CD4-positive, CD25-positive, alpha-beta regulatory T cell (primary cell): ENCODE data around the gene TBCC. TPM values are rescaled to one million over a fixed set of nuclear protein-coding genes. Genes with fewer than 3 reads are reported as not detected.
A peak's percentile ranks its signal among the peaks of the same experiment; 100 is the strongest.

Experiments used
- ATAC-seq, 2 donors: fragments of 150-1000 bp; cut with Tn5 transposase; one replicate each; pipeline ENCODE4 v1.10.0; 2021; ENCODE audit warnings: low read depth in 2 of 2, moderate number of reproducible peaks in 2 of 2, moderate library complexity in 1 of 2
- DNase-seq, 3 donors: peaks; one replicate each; pipeline versions ENCODE4 v3.0.0 to v3.0.0-alpha.2; 2012 to 2022; ENCODE audit warnings: mixed read lengths in 1 of 3
- H3K27ac ChIP-seq: one replicate; pipeline ENCODE4 v1.7.0; 2013; ENCODE audit warnings: mild to moderate bottlenecking, low read length; ENCODE audit not compliant: insufficient read depth, poor library complexity, severe bottlenecking
- H3K27me3 ChIP-seq: one replicate; pipeline ENCODE4 v1.7.0; 2013; ENCODE audit warnings: low read length; ENCODE audit not compliant: control insufficient read depth, insufficient read depth
- H3K36me3 ChIP-seq: one replicate; pipeline ENCODE4 v1.7.0; 2013; ENCODE audit warnings: mild to moderate bottlenecking, low read length, moderate library complexity; ENCODE audit not compliant: control insufficient read depth, insufficient read depth
- H3K4me1 ChIP-seq: 2 replicates; pipeline ENCODE4 v1.7.0; 2013; ENCODE audit warnings: mild to moderate bottlenecking, low read length; ENCODE audit not compliant: insufficient read depth, control insufficient read depth, poor library complexity, severe bottlenecking
- H3K4me3 ChIP-seq: one replicate; pipeline ENCODE4 v1.7.0; 2013; ENCODE audit warnings: low read depth, mild to moderate bottlenecking, low read length, moderate library complexity
- H3K9me3 ChIP-seq, 2 experiments: 1 replicate in 1 of 2; 2 replicates in 1 of 2; pipeline ENCODE4 v1.7.0; 2013; ENCODE audit warnings: low read length in 2 of 2, mild to moderate bottlenecking in 1 of 2, moderate library complexity in 1 of 2; ENCODE audit not compliant: control insufficient read depth in 2 of 2
- H3K27ac Mint-ChIP-seq, 3 donors: one replicate each; pipeline ENCODE4 v1.8.0; 2020 to 2022; ENCODE audit warnings: mild to moderate bottlenecking in 3 of 3, mixed read lengths in 3 of 3, moderate library complexity in 2 of 3
- H3K27me3 Mint-ChIP-seq: one replicate; pipeline ENCODE4 v1.8.0; 2022; ENCODE audit warnings: mild to moderate bottlenecking, mixed read lengths
- H3K36me3 Mint-ChIP-seq: one replicate; pipeline ENCODE4 v1.8.0; 2020; ENCODE audit warnings: mixed read lengths
- H3K4me1 Mint-ChIP-seq, 4 donors: one replicate each; pipeline ENCODE4 v1.8.0; 2020 to 2022; ENCODE audit warnings: mixed read lengths in 4 of 4, mild to moderate bottlenecking in 1 of 4
- H3K4me3 Mint-ChIP-seq, 4 donors: one replicate each; pipeline ENCODE4 v1.8.0; 2020 to 2022; ENCODE audit warnings: mild to moderate bottlenecking in 4 of 4, mixed read lengths in 4 of 4, moderate library complexity in 3 of 4
- H3K9me3 Mint-ChIP-seq, 7 donors: one replicate each; pipeline ENCODE4 v1.8.0; 2020 to 2022; ENCODE audit warnings: mixed read lengths in 7 of 7, mild to moderate bottlenecking in 3 of 7, moderate library complexity in 2 of 7
- polyA plus RNA-seq, 4 donors: library from polyadenylated mRNA; unstranded; fragments of 300-500 nt; fragmentation: Illumina TruSeq; gene quantifications; one replicate each; pipeline ENCODE4 v1.2.3, GENCODE V29; 2021
- total RNA-seq: library from RNA; stranded (reverse); gene quantifications from one replicate; pipeline ENCODE4 v1.2.3, GENCODE V29; 2022

Gene TBCC
- total and polyA plus RNA-seq, 5 donors from 2014 or later: 89.2 to 136 (median 133) TPM

GRCh38 chr6:42726485-42727086 lies 19.3 kb downstream of the TBCC start:
- Mint-ChIP-seq H3K4me3 (peak overlapping the region; percentile 51 to 94 (median 86)), H3K4me1 (peaks cover 9 to 20% (median 12%) of the 10 kb centered on the region in 4 donors), H3K27me3 (no peaks in the 10 kb centered on the region), H3K36me3 (no peaks in the 10 kb centered on the region), H3K9me3 (no peaks in the 10 kb centered on the region), H3K27ac (peak overlapping the region; percentile 95 to 99 (median 97))
- H3K27ac ChIP-seq: peak overlapping the region; percentile 85
- peak; percentile 64 to 92 (median 85) for DNase-seq
- no peaks in the 10 kb centered on the region for H3K27me3 ChIP-seq
- H3K4me3 ChIP-seq: peak overlapping the region; percentile 96
- no peaks in the 10 kb centered on the region for H3K36me3 ChIP-seq
- no peaks in the 10 kb centered on the region for H3K9me3 ChIP-seq
- peaks cover 18% of the 10 kb centered on the region for H3K4me1 ChIP-seq
- peak; percentile 97 to 98 for ATAC-seq

DNA sequence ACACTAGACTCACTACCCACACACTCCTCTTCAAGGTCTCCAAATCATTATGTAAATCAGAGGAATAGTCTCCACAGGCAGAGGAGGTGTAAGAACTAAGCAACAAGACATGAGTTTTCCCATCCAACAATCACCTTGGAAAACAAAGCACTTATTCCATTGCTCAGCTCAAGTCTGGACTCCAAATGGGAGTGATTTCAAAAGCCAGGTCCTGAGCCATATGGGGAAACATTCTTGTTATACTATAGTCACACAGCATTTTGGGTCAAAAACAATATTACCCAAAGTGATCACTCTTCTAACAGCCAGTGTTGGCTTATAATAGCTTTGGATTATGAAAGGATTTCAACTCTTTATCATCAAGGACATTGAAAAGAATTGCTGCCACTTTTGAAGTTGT lies 19.9 kb downstream of the TBCC start:
- Mint-ChIP-seq H3K4me1 (peaks cover 9 to 20% (median 12%) of the 10 kb centered on the region in 4 donors), H3K36me3 (no peaks in the 10 kb centered on the region), H3K27ac (peak overlapping the region; percentile 95 to 99 (median 97)), H3K27me3 (peaks cover 2% of the 10 kb centered on the region), H3K4me3 (peak overlapping the region; percentile 51 to 94 (median 86)), H3K9me3 (no peaks in the 10 kb centered on the region)
- H3K4me3 ChIP-seq: peak overlapping the region; percentile 96
- DNase-seq (no peak), ATAC-seq (no peak)
- H3K4me1 ChIP-seq: peaks cover 18% of the 10 kb centered on the region
- no peaks in the 10 kb centered on the region for H3K36me3 ChIP-seq
- H3K27ac ChIP-seq: peak overlapping the region; percentile 85
- no peaks in the 10 kb centered on the region for H3K9me3 ChIP-seq
- H3K27me3 ChIP-seq: no peaks in the 10 kb centered on the region

GRCh38 chr6:42724825-42725224 lies 21.1 kb downstream of the TBCC start:
- peaks cover 18% of the 10 kb centered on the region for H3K4me1 ChIP-seq
- no peaks in the 10 kb centered on the region for H3K9me3 ChIP-seq
- H3K4me3 Mint-ChIP-seq: no peak overlapping the region
- H3K9me3 Mint-ChIP-seq: no peaks in the 10 kb centered on the region
- H3K27ac Mint-ChIP-seq: peak overlapping the region; percentile 16 to 67 (median 52)
- H3K4me1 Mint-ChIP-seq: peaks cover 6 to 20% (median 11%) of the 10 kb centered on the region in 4 donors
- H3K4me3 ChIP-seq: no peak overlapping the region
- no peak overlapping the region for H3K27ac ChIP-seq
- H3K27me3 ChIP-seq: no peaks in the 10 kb centered on the region
- DNase-seq: no peak
- H3K36me3 Mint-ChIP-seq: no peaks in the 10 kb centered on the region
- no peak for ATAC-seq
- H3K36me3 ChIP-seq: no peaks in the 10 kb centered on the region
- peaks cover 14% of the 10 kb centered on the region for H3K27me3 Mint-ChIP-seq

DNA sequence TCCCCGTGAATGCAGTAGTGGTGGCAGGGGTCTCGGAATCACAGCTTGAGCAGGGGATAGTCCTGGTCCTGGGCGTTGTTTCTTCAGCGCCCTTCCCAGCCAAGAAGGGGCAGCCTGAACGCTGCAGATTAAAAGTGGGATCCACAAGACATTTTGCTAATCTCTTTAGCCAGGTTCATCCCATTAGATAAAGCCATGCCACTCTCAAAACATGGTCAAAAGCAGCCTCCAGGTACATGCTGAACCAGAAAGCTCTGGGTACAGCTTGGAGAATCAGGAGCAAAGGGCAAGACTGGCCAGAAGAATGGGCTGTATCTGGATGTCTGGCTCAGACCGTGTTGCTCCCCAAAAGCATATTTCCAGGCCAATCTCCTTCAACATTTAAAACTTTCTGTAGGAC lies 23.4 kb downstream of the TBCC start, which contains the start of gene PRPH2:
TSS of gene PRPH2 (minus strand) at position 101 of the 400 bp plus-strand sequence. CDS start 263 bp downstream, outside the sequence.
- Histone ChIP-seq H3K9me3 (no peaks in the 10 kb centered on the region), H3K4me3 (no peak within 1 kb of the TSS), H3K36me3 (no peaks in the 10 kb centered on the region), H3K27ac (no peak within 1 kb of the TSS), H3K4me1 (peaks cover 18% of the 10 kb centered on the region), H3K27me3 (no peaks in the 10 kb centered on the region)
- Mint-ChIP-seq H3K36me3 (no peaks in the 10 kb centered on the region), H3K9me3 (no peaks in the 10 kb centered on the region), H3K27me3 (peaks cover 18% of the 10 kb centered on the region), H3K4me3 (no peak within 1 kb of the TSS), H3K4me1 (peaks cover 6 to 16% (median 11%) of the 10 kb centered on the region in 4 donors), H3K27ac (peak within 1 kb of the TSS in 1 of 3 donors; percentile 16)
- ATAC-seq (no peak), DNase-seq (no peak)

- H3K27ac Mint-ChIP-seq: no peak overlapping the region
- Histone ChIP-seq H3K9me3 (no peaks in the 10 kb centered on the region), H3K4me3 (no peak overlapping the region), H3K36me3 (no peaks in the 10 kb centered on the region), H3K27me3 (no peaks in the 10 kb centered on the region), H3K4me1 (peaks cover under 1% of the 10 kb centered on the region), H3K27ac (no peak overlapping the region)
- ATAC-seq (no peak), DNase-seq (no peak)
- H3K9me3 Mint-ChIP-seq: no peaks in the 10 kb centered on the region
- H3K4me1 Mint-ChIP-seq: peaks cover 0 to under 1% (median under 1%) of the 10 kb centered on the region in 4 donors
- peaks cover 18% of the 10 kb centered on the region for H3K27me3 Mint-ChIP-seq
- H3K36me3 Mint-ChIP-seq: no peaks in the 10 kb centered on the region
- no peak overlapping the region for H3K4me3 Mint-ChIP-seq
Measured at GRCh38 chr6:42720739-42721138, 25.2 kb downstream of the TBCC start.

- Mint-ChIP-seq H3K4me3 (no peak overlapping the region), H3K27me3 (peaks cover 14% of the 10 kb centered on the region), H3K27ac (no peak overlapping the region), H3K4me1 (peaks cover 0 to 4% (median 0%) of the 10 kb centered on the region in 4 donors), H3K36me3 (no peaks in the 10 kb centered on the region), H3K9me3 (peaks cover 0 to 7% (median 0%) of the 10 kb centered on the region in 7 donors)
- Histone ChIP-seq H3K9me3 (peaks cover 0 to 7% of the 10 kb centered on the region in 2 experiments), H3K4me1 (no peaks in the 10 kb centered on the region), H3K4me3 (no peak overlapping the region), H3K27ac (no peak overlapping the region), H3K36me3 (no peaks in the 10 kb centered on the region), H3K27me3 (no peaks in the 10 kb centered on the region)
- no peak for DNase-seq
- ATAC-seq: no peak
Measured at GRCh38 chr6:42715871-42716270, 30.0 kb downstream of the TBCC start.

DNA sequence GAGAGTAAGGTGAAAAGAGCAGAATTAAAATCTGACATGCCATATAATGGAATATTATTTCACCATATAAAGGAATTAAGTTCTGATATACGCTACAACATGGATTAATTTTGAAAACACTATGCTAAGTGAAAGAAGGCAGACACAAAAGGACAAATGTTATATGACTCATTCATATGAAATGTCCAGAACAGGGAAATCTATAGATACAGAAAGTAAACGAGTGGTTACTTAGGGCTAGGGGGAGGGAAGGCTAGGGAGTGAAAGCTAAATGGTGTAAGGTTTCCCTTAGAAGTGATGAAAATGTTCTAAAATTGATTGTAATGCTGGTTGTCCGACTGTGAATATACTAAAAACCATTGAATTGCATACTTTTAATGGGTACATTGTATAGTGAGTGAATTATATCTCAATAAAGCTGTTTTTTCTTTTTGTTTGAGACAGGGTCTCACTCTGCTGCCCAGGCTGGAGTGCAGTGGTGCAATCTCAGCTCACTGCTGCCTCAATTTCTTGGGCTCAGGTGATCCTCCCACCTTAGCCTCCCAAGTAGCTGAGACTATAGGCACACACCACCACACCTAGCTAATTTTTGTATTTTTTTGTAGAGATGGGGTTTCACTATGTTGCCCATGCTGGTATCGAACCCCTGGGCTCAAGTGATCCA lies 31.7 kb downstream of the TBCC start:
- Mint-ChIP-seq H3K9me3 (peaks cover 0 to 7% (median 0%) of the 10 kb centered on the region in 7 donors), H3K36me3 (no peaks in the 10 kb centered on the region)
- no peak for DNase-seq

More for the DNA sequence above, 31.7 kb downstream of the TBCC start:
- Mint-ChIP-seq H3K4me3 (no peak overlapping the region), H3K27ac (no peak overlapping the region), H3K27me3 (no peaks in the 10 kb centered on the region), H3K4me1 (peaks cover 0 to 4% (median 0%) of the 10 kb centered on the region in 4 donors)
- Histone ChIP-seq H3K36me3 (no peaks in the 10 kb centered on the region), H3K9me3 (peaks cover 0 to 7% of the 10 kb centered on the region in 2 experiments), H3K27ac (no peak overlapping the region), H3K27me3 (no peaks in the 10 kb centered on the region), H3K4me1 (no peaks in the 10 kb centered on the region), H3K4me3 (no peak overlapping the region)
- ATAC-seq: no peak
